HG03159 (cell line): Measurements from ENCODE around the gene HNRNPUL1.

Experiments
- ATAC-seq: cut with Tn5 transposase; IDR thresholded peaks from one replicate; pipeline ENCODE4 v1.9.1; 2021; ENCODE audit warnings: mild to moderate bottlenecking, moderate library complexity; ENCODE audit not compliant: unreplicated experiment

HNRNPUL1 gene

GRCh38 chr19:41233748-41234240, 30.4 kb upstream of the HNRNPUL1 start:
- no peak for ATAC-seq

- no peak for ATAC-seq
Observed at GRCh38 chr19:41234512-41235168, 29.5 kb upstream of the HNRNPUL1 start.

GRCh38 chr19:41235480-41235879, 28.7 kb upstream of the HNRNPUL1 start:
- no peak for ATAC-seq

GRCh38 chr19:41238244-41238643, 25.9 kb upstream of the HNRNPUL1 start:
- no peak for ATAC-seq

GRCh38 chr19:41239363-41239762, 24.8 kb upstream of the HNRNPUL1 start:
- no peak for ATAC-seq

- ATAC-seq, result no peak
Observed at GRCh38 chr19:41239961-41240574, 24.1 kb upstream of the HNRNPUL1 start.

GRCh38 chr19:41241859-41242258, 22.3 kb upstream of the HNRNPUL1 start:
- ATAC-seq, result no peak

- no peak for ATAC-seq
Observed at GRCh38 chr19:41244117-41244516, 20.1 kb upstream of the HNRNPUL1 start.

GRCh38 chr19:41245843-41246242, 18.3 kb upstream of the HNRNPUL1 start:
- ATAC-seq, result no peak

GRCh38 chr19:41248895-41249294, 15.3 kb upstream of the HNRNPUL1 start:
- no peak for ATAC-seq

- ATAC-seq, result no peak
Observed at GRCh38 chr19:41249707-41250423, 14.3 kb upstream of the HNRNPUL1 start.

GRCh38 chr19:41253660-41254059, 10.5 kb upstream of the HNRNPUL1 start:
- no peak for ATAC-seq

- ATAC-seq, result no peak
Observed at GRCh38 chr19:41255171-41255570, 9.0 kb upstream of the HNRNPUL1 start.

- no peak for ATAC-seq
Observed at GRCh38 chr19:41261474-41262190, 2.5 kb upstream of the HNRNPUL1 start.

GRCh38 chr19:41263042-41263849, 926 bp upstream of the HNRNPUL1 start:
- peak; percentile 10 for ATAC-seq

- no peak for ATAC-seq
Observed at GRCh38 chr19:41264581-41265394, 616 bp downstream of the HNRNPUL1 start.

- no peak for ATAC-seq
Observed at GRCh38 chr19:41265395-41266153, 1.4 kb downstream of the HNRNPUL1 start.

- ATAC-seq, result no peak
Observed at GRCh38 chr19:41269055-41269454, 4.9 kb downstream of the HNRNPUL1 start.

GRCh38 chr19:41269571-41269970, 5.4 kb downstream of the HNRNPUL1 start:
- no peak for ATAC-seq
